GM12891 (cell line): ENCODE data around the gene RARB.

Experiments
- POLR2A ChIP-seq: IDR thresholded peaks from 2 replicates; pipeline ENCODE4 v1.6.1; 2011; ENCODE audit warnings: low read depth, low read length, control low read depth
- POLR2AphosphoS5 ChIP-seq: IDR thresholded peaks from 2 replicates; pipeline ENCODE4 v1.6.1; 2011; ENCODE audit warnings: low read depth, low read length, control low read depth
- TAF1 ChIP-seq: IDR thresholded peaks from 2 replicates; pipeline ENCODE4 v1.6.1; 2011; ENCODE audit warnings: low read depth, low read length, control low read depth

- TF ChIP-seq POLR2AphosphoS5 (no peak), TAF1 (no peak), POLR2A (no peak)
These were observed 105.9 kb downstream of the RARB start for GRCh38 chr3:25534007-25534406.
